ENCODE measurements around the gene RHEB.

The RHEB gene

GRCh38 chr7:151426904-151427704 is 92.6 kb downstream of the RHEB start:
- TF ChIP-seq ZFX (IDR thresholded peaks at IDR 0.05; ENCODE audit: borderline replicate concordance) = no peak
- TF ChIP-seq, protein P1, sequence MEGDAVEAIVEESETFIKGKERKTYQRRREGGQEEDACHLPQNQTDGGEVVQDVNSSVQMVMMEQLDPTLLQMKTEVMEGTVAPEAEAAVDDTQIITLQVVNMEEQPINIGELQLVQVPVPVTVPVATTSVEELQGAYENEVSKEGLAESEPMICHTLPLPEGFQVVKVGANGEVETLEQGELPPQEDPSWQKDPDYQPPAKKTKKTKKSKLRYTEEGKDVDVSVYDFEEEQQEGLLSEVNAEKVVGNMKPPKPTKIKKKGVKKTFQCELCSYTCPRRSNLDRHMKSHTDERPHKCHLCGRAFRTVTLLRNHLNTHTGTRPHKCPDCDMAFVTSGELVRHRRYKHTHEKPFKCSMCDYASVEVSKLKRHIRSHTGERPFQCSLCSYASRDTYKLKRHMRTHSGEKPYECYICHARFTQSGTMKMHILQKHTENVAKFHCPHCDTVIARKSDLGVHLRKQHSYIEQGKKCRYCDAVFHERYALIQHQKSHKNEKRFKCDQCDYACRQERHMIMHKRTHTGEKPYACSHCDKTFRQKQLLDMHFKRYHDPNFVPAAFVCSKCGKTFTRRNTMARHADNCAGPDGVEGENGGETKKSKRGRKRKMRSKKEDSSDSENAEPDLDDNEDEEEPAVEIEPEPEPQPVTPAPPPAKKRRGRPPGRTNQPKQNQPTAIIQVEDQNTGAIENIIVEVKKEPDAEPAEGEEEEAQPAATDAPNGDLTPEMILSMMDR (IDR thresholded peaks at IDR 0.05) = no peak
- H3K27ac ChIP-seq = no peak overlapping the region

- no peak overlapping the region for H3K27ac ChIP-seq
- TF ChIP-seq ZFX (IDR thresholded peaks at IDR 0.05; ENCODE audit: borderline replicate concordance) = no peak
- TF ChIP-seq, protein P1 (IDR thresholded peaks at IDR 0.05) = no peak
These were observed 93.2 kb downstream of the RHEB start for GRCh38 chr7:151426441-151426903.

DNA sequence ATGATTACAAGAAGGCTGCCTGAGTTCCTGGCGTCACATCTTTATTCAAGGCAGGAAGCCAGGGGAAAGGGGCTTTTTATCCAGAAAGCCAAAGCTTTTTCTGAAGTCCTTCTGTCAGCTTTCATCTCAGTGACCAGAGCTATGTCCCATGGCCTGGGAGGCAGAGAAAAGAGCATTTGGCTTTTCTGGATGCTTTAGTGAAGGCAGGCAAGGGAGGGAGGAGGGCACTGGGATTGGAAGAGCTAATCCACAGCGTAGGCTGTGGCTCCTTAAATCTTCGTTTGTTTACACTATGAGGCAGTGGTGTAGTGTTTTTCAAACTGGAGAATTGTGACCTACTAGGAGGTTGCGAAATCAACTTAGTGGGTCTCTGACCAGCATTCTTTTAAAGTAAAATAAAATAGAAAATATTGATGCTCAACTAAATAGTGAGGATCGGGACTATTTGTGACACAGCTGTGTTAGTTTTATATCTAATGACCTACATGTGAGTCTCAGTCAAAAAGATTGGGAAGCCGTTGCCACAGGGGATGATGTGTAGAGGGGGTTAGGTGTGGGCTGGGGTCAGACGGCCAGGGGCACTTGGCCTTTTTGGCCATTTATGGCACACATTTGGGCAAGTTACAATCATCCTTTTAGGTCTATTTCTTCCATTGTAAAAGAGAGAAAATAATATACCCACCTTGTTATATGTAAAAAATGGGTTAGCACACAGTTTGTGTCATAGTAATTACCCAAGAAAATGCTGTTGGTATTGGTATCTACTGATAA is 93.8 kb downstream of the RHEB start:
- H3K27ac ChIP-seq = no peak overlapping the region
- TF ChIP-seq, protein P1 (IDR thresholded peaks at IDR 0.05) = no peak
- no peak for TF ChIP-seq ZFX (IDR thresholded peaks at IDR 0.05; ENCODE audit: borderline replicate concordance)

- TF ChIP-seq ZFX (IDR thresholded peaks at IDR 0.05; ENCODE audit: borderline replicate concordance) = no peak
- TF ChIP-seq, protein P1 (IDR thresholded peaks at IDR 0.05) = no peak
- H3K27ac ChIP-seq = no peak overlapping the region
These were observed 94.9 kb downstream of the RHEB start for GRCh38 chr7:151424799-151425198.

GRCh38 chr7:151423936-151424335 is 95.8 kb downstream of the RHEB start:
- TF ChIP-seq ZFX (IDR thresholded peaks at IDR 0.05; ENCODE audit: borderline replicate concordance) = no peak
- TF ChIP-seq, protein P1 (IDR thresholded peaks at IDR 0.05) = no peak
- no peak overlapping the region for H3K27ac ChIP-seq

DNA sequence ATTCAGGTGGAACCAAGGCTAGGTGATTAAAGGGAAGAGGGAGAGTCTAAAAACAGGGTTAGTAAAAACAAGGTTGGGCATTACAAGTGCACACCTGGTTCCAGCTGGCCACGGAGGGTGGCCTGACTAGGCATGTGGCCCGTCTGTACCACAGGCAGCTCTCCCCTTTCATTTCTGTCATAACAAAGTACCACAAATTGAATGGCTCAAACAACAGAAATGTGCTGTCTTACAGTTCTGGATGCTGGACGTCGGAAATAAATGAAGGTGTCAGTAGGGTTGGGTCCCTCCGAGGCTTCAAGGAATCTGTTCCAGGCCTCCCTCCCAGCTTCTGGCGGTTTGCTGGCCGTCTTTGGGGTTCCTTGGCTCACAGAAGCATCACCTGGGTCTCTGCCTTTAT is 96.5 kb downstream of the RHEB start:
- no peak overlapping the region for H3K27ac ChIP-seq
- TF ChIP-seq, protein P1 (IDR thresholded peaks at IDR 0.05) = no peak
- TF ChIP-seq ZFX (IDR thresholded peaks at IDR 0.05; ENCODE audit: borderline replicate concordance) = no peak

GRCh38 chr7:151422212-151422611 is 97.5 kb downstream of the RHEB start:
- no peak for TF ChIP-seq ZFX (IDR thresholded peaks at IDR 0.05; ENCODE audit: borderline replicate concordance)
- TF ChIP-seq, protein P1 (IDR thresholded peaks at IDR 0.05) = no peak
- no peak overlapping the region for H3K27ac ChIP-seq
